Stimulated activated CD4-positive, alpha-beta T cell treated with anti-CD3 and anti-CD28 coated beads, TNF-alpha, amount 100 ng/mL, for 48 hours (primary cell): ENCODE data around the gene ALPG.

ENCODE experiments used
- DNase-seq, 3 donors: peaks; one replicate each; pipeline ENCODE4 v3.0.0-alpha.2; 2020; ENCODE audit warnings: low read depth in 3 of 3

The ALPG gene

DNA sequence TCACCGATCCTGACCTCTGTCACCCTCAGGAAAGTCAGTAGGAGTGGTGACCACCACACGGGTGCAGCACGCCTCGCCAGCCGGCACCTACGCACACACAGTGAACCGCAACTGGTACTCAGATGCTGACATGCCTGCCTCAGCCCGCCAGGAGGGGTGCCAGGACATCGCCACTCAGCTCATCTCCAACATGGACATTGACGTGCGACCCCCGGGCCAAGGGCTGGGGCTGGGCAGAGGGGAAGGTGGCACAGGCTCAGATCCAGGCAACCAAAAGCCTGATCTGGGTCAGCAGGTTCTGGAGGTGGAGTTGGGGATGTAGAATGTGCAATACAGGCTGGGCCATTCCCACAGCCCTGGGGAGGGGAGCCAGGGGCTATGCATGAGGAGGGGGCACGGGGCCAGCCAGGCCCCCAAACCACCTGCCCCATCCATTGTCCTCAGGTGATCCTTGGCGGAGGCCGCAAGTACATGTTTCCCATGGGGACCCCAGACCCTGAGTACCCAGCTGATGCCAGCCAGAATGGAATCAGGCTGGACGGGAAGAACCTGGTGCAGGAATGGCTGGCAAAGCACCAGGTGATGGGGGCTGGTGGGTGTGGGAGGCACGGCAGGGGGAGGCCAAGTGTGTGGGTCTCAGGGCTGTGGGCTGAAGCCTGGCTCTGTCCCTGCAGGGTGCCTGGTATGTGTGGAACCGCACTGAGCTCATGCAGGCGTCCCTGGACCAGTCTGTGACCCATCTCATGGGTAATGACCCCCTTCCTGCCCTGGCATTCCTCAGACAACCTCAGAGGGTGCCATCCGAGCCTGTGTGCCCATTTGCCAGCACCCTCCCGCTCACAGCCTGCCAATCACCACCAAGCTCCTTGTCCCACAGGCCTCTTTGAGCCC is 50.7 kb downstream of the ALPG start:
- DNase-seq = no peak

DNA sequence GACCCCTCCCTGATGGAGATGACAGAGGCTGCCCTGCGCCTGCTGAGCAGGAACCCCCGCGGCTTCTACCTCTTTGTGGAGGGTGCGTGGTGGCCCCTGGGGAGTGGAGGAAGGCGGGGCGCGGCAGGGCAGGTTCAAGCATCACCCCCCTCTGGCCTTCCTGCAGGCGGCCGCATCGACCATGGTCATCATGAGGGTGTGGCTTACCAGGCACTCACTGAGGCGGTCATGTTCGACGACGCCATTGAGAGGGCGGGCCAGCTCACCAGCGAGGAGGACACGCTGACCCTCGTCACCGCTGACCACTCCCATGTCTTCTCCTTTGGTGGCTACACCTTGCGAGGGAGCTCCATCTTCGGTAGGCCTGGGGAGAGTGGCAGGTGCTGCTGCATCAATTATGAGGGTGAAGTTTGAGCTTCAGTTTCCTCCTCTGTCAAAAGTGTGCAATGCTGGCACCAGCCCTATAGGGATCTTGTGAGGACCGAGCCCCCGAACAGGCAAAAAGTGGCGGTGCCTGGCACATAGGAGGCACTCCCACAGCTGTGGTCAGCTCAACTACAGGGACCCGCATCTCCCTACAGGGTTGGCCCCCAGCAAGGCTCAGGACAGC is 51.5 kb downstream of the ALPG start:
- DNase-seq = no peak

DNA sequence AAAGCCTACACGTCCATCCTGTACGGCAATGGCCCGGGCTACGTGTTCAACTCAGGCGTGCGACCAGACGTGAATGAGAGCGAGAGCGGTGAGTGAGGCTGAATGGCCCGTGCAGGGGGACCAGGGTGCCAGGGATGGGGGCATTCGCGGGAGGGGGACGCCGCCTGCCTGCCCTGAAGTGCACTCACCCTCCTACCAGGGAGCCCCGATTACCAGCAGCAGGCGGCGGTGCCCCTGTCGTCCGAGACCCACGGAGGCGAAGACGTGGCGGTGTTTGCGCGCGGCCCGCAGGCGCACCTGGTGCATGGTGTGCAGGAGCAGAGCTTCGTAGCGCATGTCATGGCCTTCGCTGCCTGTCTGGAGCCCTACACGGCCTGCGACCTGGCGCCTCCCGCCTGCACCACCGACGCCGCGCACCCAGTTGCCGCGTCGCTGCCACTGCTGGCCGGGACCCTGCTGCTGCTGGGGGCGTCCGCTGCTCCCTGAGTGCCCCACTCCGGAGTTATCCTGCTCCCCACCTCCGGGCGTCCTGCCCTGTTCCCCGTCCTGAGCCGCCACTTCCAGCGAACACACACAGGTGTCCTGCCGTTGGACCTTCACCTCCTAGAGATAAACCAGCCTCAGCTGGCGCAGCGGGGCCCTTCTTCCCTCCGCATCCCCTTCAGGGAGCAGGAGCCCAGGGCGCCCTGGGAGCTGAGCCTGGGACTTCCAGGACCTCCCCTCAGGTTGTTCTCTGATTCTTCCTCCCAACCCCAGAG is 52.2 kb downstream of the ALPG start:
- DNase-seq = no peak

DNA sequence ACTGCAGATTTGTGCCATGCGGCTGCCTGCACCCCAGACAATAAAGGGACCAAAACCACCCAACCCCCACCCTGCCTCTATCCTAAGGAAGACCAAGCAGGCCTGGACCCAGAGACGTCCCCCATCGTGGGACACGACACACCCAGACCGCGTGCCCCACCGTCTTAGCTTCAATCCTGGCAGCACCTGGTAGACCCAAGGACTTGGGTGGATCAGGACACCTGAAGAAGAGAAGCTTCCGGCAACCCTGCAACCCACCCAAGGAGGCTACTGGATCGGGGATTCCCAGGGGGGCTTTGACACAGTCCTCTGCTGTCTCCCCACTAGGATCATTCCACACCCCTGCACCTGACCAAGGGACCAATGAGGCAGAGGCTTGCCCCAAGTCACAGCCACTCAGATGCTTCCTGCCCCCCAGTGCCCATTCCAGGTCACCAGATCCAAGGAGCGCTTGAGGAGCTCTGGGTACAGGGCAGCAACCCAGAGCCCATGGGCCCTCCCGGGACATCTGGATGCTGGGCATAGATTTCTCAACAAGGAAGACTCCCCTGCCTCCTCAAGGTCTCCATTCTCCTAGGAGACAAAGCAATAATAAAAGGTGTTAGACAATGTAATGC is 52.9 kb downstream of the ALPG start:
- no peak for DNase-seq

GRCh38 chr2:232460171-232460570 is 53.5 kb downstream of the ALPG start:
- DNase-seq = no peak
